GM12878 (cell line): Measurements from ENCODE around the gene ERFL. TPM values are rescaled to one million over a fixed set of nuclear protein-coding genes. Genes with fewer than 3 reads are reported as not detected.
A peak's percentile ranks its signal among the peaks of the same experiment; 100 is the strongest.

Source experiments
- ATAC-seq: fragments of 200-7000 bp; cut with Tn5 transposase; 3 replicates; pipeline ENCODE4 v1.9.1; 2020; ENCODE audit warnings: mild to moderate bottlenecking, moderate library complexity
- BruUV-seq: library from RNA; stranded (reverse); fragments of 400-500 nt; replicated peaks from 2 replicates; lab custom pipeline; 2021; lab: Mats Ljungman, UMichigan
- CTCF ChIA-PET: fragments of 300-600 bp; sonication (Branson Sonifier 250); formaldehyde crosslinking; extraction: SDS; loops from one replicate; lab custom pipeline; 2021; ENCODE audit warnings: inconsistent platforms; lab: Yijun Ruan, JAX
- POLR2A ChIA-PET: fragments of 350-600 bp; formaldehyde crosslinking; extraction: SDS; loops from one replicate; lab custom pipeline; 2021; ENCODE audit warnings: inconsistent platforms; lab: Charles Lee
- RAD21 ChIA-PET: fragments of 300-600 bp; sonication (Branson Sonifier 250); formaldehyde crosslinking; loops from one replicate; lab custom pipeline; 2023; ENCODE audit warnings: antibody characterized with exemption; ENCODE audit not compliant: unreplicated experiment; lab: Charles Lee
- SMC1A ChIA-PET: fragments of 300-600 bp; sonication (Branson Sonifier 250); formaldehyde crosslinking; loops from one replicate; lab custom pipeline; 2023; ENCODE audit not compliant: unreplicated experiment, uncharacterized antibody; lab: Charles Lee
- DNase-seq: peaks from one replicate; pipeline ENCODE4 v3.0.0-alpha.2; 2011; ENCODE audit warnings: low read depth, low spot score
- FAIRE-seq: peaks from 3 replicates; lab custom pipeline; 2011; peaks lifted over from hg19 to GRCh38; lab: Jason Lieb, UNC
- H2AFZ ChIP-seq: 2 replicates; pipeline ENCODE4 v1.6.0; 2011; ENCODE audit warnings: low read depth, low read length, control low read depth; ENCODE audit not compliant: control insufficient read depth
- H3K27ac ChIP-seq: 2 replicates; pipeline ENCODE4 v1.5.1; 2011; ENCODE audit warnings: control low read depth; ENCODE audit not compliant: control insufficient read depth, insufficient read depth
- H3K27me3 ChIP-seq, 2 experiments: replicated peaks in 1 of 2; 2 replicates each; pipeline versions ENCODE4 v1.6.0 to v1.6.1; 2011; ENCODE audit warnings: low read length in 1 of 2; ENCODE audit not compliant: control insufficient read depth in 2 of 2, insufficient read depth in 2 of 2
- H3K36me3 ChIP-seq, 2 experiments: 2 replicates each; pipeline ENCODE4 v1.5.1; 2011; ENCODE audit warnings: low read length in 1 of 2; ENCODE audit not compliant: control insufficient read depth in 2 of 2, insufficient read depth in 2 of 2
- H3K4me1 ChIP-seq: 2 replicates; pipeline ENCODE4 v1.6.1; 2011; ENCODE audit warnings: mild to moderate bottlenecking, low read length, moderate library complexity, mixed read lengths; ENCODE audit not compliant: control insufficient read depth, insufficient read depth
- H3K4me2 ChIP-seq: 2 replicates; pipeline ENCODE4 v1.6.0; 2011; ENCODE audit warnings: control low read depth; ENCODE audit not compliant: control insufficient read depth, insufficient read depth
- H3K4me3 ChIP-seq: fragments of 200-600 bp; sonication (generic); 2 replicates; pipeline ENCODE4 v1.5.1; 2016
- H3K79me2 ChIP-seq: 2 replicates; pipeline ENCODE4 v1.6.0; 2011; ENCODE audit warnings: low read length; ENCODE audit not compliant: control insufficient read depth, insufficient read depth
- H3K9ac ChIP-seq: 2 replicates; pipeline ENCODE4 v1.8.0; 2011; ENCODE audit warnings: low read length, control low read depth, mixed read lengths; ENCODE audit not compliant: control insufficient read depth, insufficient read depth
- H3K9me3 ChIP-seq: replicated peaks from 3 replicates; pipeline ENCODE4 v1.5.1; 2011; ENCODE audit warnings: mild to moderate bottlenecking, low read length; ENCODE audit not compliant: control insufficient read depth, insufficient read depth
- H4K20me1 ChIP-seq: 2 replicates; pipeline ENCODE4 v1.6.0; 2011; ENCODE audit not compliant: control insufficient read depth, insufficient read depth
- CREB1 ChIP-seq: IDR thresholded peaks from 2 replicates; pipeline ENCODE4 v1.6.1; 2012; ENCODE audit warnings: low read depth, mild to moderate bottlenecking, inconsistent platforms
- E4F1 ChIP-seq: fragments of 450-650 bp; IDR thresholded peaks from 2 replicates; pipeline ENCODE4 v1.6.1; 2018; ENCODE audit warnings: borderline replicate concordance, mild to moderate bottlenecking; ENCODE audit not compliant: partially characterized antibody
- EZH2 ChIP-seq: IDR thresholded peaks from 2 replicates; pipeline ENCODE4 v1.6.1; 2012; ENCODE audit warnings: low read depth, mild to moderate bottlenecking, control low read depth, inconsistent platforms, low read length, borderline replicate concordance; ENCODE audit not compliant: control insufficient read depth
- JUNB ChIP-seq: IDR thresholded peaks from 2 replicates; pipeline ENCODE4 v1.6.1; 2016; ENCODE audit warnings: antibody characterized with exemption, mild to moderate bottlenecking
- KAT2A ChIP-seq: conservative IDR thresholded peaks from 2 replicates; pipeline ENCODE4 v1.6.1; 2011; ENCODE audit warnings: low read depth, low read length; ENCODE audit not compliant: control insufficient read depth
- KDM1A ChIP-seq: fragments of 200-600 bp; sonication (generic); IDR thresholded peaks from 2 replicates; pipeline ENCODE4 v1.6.1; 2016; ENCODE audit warnings: borderline replicate concordance
- MEF2A ChIP-seq: IDR thresholded peaks from 2 replicates; pipeline ENCODE4 v1.6.1; 2011; ENCODE audit warnings: low read depth, mild to moderate bottlenecking, low read length, moderate library complexity; ENCODE audit not compliant: insufficient read depth
- MTA3 ChIP-seq: IDR thresholded peaks from 2 replicates; pipeline ENCODE4 v1.6.1; 2012; ENCODE audit warnings: low read length, inconsistent platforms, borderline replicate concordance
- MYB ChIP-seq: fragments of 150-350 bp; IDR thresholded peaks from 2 replicates; pipeline ENCODE4 v1.6.1; 2014; ENCODE audit warnings: mild to moderate bottlenecking, low read depth, low read length, borderline replicate concordance
- NFIC ChIP-seq: IDR thresholded peaks from 2 replicates; pipeline ENCODE4 v1.6.1; 2012; ENCODE audit warnings: low read depth, mild to moderate bottlenecking, inconsistent platforms, low read length, moderate library complexity
- PBX3 ChIP-seq: IDR thresholded peaks from 2 replicates; pipeline ENCODE4 v1.6.1; 2011; ENCODE audit warnings: mild to moderate bottlenecking, low read depth, low read length, moderate library complexity; ENCODE audit not compliant: insufficient replicate concordance
- RAD21 ChIP-seq: IDR thresholded peaks from 2 replicates; pipeline ENCODE4 v1.6.1; 2011; ENCODE audit warnings: mild to moderate bottlenecking, low read depth, low read length, moderate library complexity; ENCODE audit not compliant: insufficient read depth
- RELA ChIP-seq: fragments of 450-650 bp; IDR thresholded peaks from 2 replicates; pipeline ENCODE4 v1.8.0; 2014; ENCODE audit warnings: borderline replicate concordance; ENCODE audit not compliant: partially characterized antibody
- SMARCA5 ChIP-seq: fragments of 450-650 bp; IDR thresholded peaks from 2 replicates; pipeline ENCODE4 v1.6.1; 2017; ENCODE audit warnings: mild to moderate bottlenecking
- TCF3 ChIP-seq: IDR thresholded peaks from 2 replicates; pipeline ENCODE4 v1.6.1; 2012; ENCODE audit warnings: low read depth, mild to moderate bottlenecking, low read length, borderline replicate concordance; ENCODE audit not compliant: insufficient read depth
- ZBED1 ChIP-seq: IDR thresholded peaks from 2 replicates; pipeline ENCODE4 v1.6.1; 2016; ENCODE audit warnings: borderline replicate concordance
- ZNF622 ChIP-seq: fragments of 450-650 bp; IDR thresholded peaks from 2 replicates; pipeline ENCODE4 v1.6.1; 2017; ENCODE audit warnings: mild to moderate bottlenecking, inconsistent platforms
- WGBS: methylation state at CpG from one replicate; pipeline ENCODE4 v1.1.6; 2016; ENCODE audit warnings: low lambda C conversion rate; ENCODE audit not compliant: insufficient replicate concordance, insufficient coverage; ENCODE audit errors: missing lambda C conversion rate; 5-methylcytosine and 5-hydroxymethylcytosine counted together
- in situ Hi-C: fragments of 300-500 bp; cut with MboI; formaldehyde crosslinking; loops from 9 replicates; pipeline ENCODE4 v1.14.3; 2018; ENCODE audit warnings: mixed read lengths
- intact Hi-C: fragments of 100-400 bp; cut with micrococcal nuclease; formaldehyde crosslinking; loops from one replicate; pipeline ENCODE4 v1.14.2; 2022; ENCODE audit not compliant: unreplicated experiment
- polyA plus RNA-seq, 11 experiments: library from polyadenylated mRNA; depleted of rRNA in 4 of 11; unstranded in 6 of 11; stranded (reverse) in 5 of 11; fragments of >200 nt; fragmentation: Nextera tagmentation in 4 of 11; fragmentation: Illumina TruSeq in 1 of 11; extraction: Ambion mirVana in 4 of 11; extraction: Trizol in 1 of 11; gene quantifications; 1 replicate in 1 of 11; 2 replicates in 10 of 11; pipeline versions ENCODE4 v1.2.1 to v1.2.3, GENCODE V29; 2011 to 2016; ENCODE audit warnings: inconsistent platforms in 2 of 11, missing spikeins in 2 of 11, low read depth in 1 of 11
- total RNA-seq, 4 experiments: library from RNA; depleted of rRNA in 3 of 4; stranded (reverse); fragments of >200 nt in 3 of 4; fragmentation: Illumina TruSeq in 1 of 4; extraction: Trizol in 1 of 4; gene quantifications; 2 replicates each; pipeline versions ENCODE4 v1.2.1 to v1.2.3, GENCODE V29; 2013 to 2021
- TF ChIP-seq, protein P1 (sequence below): fragments of 450-650 bp; IDR thresholded peaks from 2 replicates; pipeline ENCODE4 v1.6.1; 2016; ENCODE audit warnings: mild to moderate bottlenecking

ERFL gene
- total and polyA plus RNA-seq, 10 of the 15 experiments (the other 5 are each of a cell fraction or from before 2014, with no cell fraction given) = 0.04 to 0.10 (median 0.05) TPM; not detected in 7

DNA sequence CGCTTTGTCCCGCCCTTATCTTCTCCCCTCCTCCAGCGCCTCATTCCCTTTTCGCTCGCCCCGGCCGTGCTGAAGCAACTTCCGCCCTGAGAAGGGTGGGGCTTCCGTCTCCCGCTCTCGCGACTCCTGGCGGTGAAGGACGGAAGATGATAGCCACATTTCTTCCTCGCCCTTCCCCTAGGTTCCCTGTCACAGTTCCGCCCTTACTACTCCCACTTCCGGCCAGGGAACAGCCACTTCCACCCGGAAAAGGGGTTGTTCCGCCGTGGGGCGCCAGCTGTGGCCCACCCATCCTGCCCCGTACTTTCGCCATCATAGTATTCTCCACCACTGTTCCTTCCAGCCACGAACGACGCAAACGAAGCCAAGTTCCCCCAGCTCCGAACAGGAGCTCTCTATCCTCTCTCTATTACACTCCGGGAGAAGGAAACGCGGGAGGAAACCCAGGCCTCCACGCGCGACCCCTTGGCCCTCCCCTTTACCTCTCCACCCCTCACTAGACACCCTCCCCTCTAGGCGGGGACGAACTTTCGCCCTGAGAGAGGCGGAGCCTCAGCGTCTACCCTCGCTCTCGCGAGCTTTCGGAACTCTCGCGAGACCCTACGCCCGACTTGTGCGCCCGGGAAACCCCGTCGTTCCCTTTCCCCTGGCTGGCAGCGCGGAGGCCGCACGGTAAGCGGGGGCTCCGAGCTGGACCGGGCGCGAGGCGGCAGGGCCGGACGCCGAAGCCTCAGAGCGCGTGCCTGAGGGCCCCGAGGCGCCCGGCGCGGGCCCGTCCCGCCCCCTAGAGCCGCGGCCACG, 68.4 kb downstream of the ERFL start, which contains the start of gene RPS19:
TSS of gene RPS19 (plus strand) at position 638 of the 801 bp plus-strand sequence. CDS start 520 bp downstream, outside the sequence.
- Histone ChIP-seq H3K27me3 (no peaks in the 10 kb centered on the region), H3K9ac (peak within 1 kb of the TSS; percentile 100), H3K36me3 (peaks cover 25 to 26% of the 10 kb centered on the region in 2 experiments), H3K27ac (peak within 1 kb of the TSS; percentile 98), H2AFZ (peak within 1 kb of the TSS; percentile 92), H3K4me1 (peaks cover 24% of the 10 kb centered on the region), H3K4me2 (peak within 1 kb of the TSS; percentile 84), H4K20me1 (peaks cover 10% of the 10 kb centered on the region), H3K9me3 (no peaks in the 10 kb centered on the region), H3K4me3 (peak within 1 kb of the TSS; percentile 94), H3K79me2 (peaks cover 49% of the 10 kb centered on the region)
- ChIA-PET RAD21 (interaction anchor here (0.6 to 4.4 kb wide), 13 partner anchors 9 to 200 kb away, joined by 3 to 57 read pairs (median 6); partner anchors contain the start of genes CD79A and RABAC1), CTCF (interaction anchor here (0.8 to 4.6 kb wide), 18 partner anchors 8 to 216 kb away, joined by 3 to 85 read pairs (median 6); partner anchors contain the start of genes CD79A, RABAC1 and ZNF574), POLR2A (interaction anchor here (0.9 to 4.3 kb wide), 10 partner anchors 12 to 537 kb away, joined by 3 to 46 read pairs (median 8); partner anchors contain the start of genes CD79A and RABAC1), SMC1A (interaction anchor here (0.5 to 4.9 kb wide), 18 partner anchors 9 to 491 kb away, joined by 3 to 47 read pairs (median 5); partner anchors contain the start of genes ARHGEF1 and CD79A)
- WGBS = under 1% methylated on average over 53 of the region's 76 CpGs
- DNase-seq (peak; percentile 97), FAIRE-seq (peak; percentile 89), ATAC-seq (peak; percentile 89)
- in situ Hi-C loops (no loop called here), intact Hi-C loops (no loop called here)
- BruUV-seq = TSS peak; percentile 90
- TF ChIP-seq MYB (no peak), CREB1 (peak; percentile 80), PBX3 (no peak), JUNB (no peak), E4F1 (peak; percentile 87), ZBED1 (peak; percentile 83; the same call in 1 of the 2 replicates), SMARCA5 (peak; percentile 96), NFIC (no peak), KAT2A (no peak), RELA (peak; percentile 70), RAD21 (no peak), MTA3 (no peak), ZNF622 (no peak), KDM1A (no peak), TCF3 (peak; percentile 83; the same call in 1 of the 2 replicates), EZH2 (no peak), MEF2A (0 out of 2 replicates have a peak, but pooled peaks have one; percentile 18)
- TF ChIP-seq, protein P1, sequence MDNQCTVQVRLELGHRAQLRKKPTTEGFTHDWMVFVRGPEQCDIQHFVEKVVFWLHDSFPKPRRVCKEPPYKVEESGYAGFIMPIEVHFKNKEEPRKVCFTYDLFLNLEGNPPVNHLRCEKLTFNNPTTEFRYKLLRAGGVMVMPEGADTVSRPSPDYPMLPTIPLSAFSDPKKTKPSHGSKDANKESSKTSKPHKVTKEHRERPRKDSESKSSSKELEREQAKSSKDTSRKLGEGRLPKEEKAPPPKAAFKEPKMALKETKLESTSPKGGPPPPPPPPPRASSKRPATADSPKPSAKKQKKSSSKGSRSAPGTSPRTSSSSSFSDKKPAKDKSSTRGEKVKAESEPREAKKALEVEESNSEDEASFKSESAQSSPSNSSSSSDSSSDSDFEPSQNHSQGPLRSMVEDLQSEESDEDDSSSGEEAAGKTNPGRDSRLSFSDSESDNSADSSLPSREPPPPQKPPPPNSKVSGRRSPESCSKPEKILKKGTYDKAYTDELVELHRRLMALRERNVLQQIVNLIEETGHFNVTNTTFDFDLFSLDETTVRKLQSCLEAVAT = peak; percentile 90
